Neural cell (in vitro differentiated cells): ENCODE measurements around the gene CLINT1. TPM values are rescaled to one million over a fixed set of nuclear protein-coding genes. Genes with fewer than 3 reads are reported as not detected.

Experiments
- H2AFZ ChIP-seq: fragments of 200-600, 300-800 bp; sonication (generic), shearing (Covaris generic); 2 replicates; pipeline ENCODE4 v1.6.0; 2014; ENCODE audit warnings: low read depth, mild to moderate bottlenecking, antibody characterized with exemption, low read length, moderate library complexity
- H3F3A ChIP-seq: fragments of 200-600 bp; shearing (Covaris generic); 2 replicates; pipeline ENCODE4 v1.6.1; 2016; ENCODE audit warnings: mild to moderate bottlenecking, moderate library complexity, mixed read lengths, antibody characterized with exemption, low read length; ENCODE audit not compliant: insufficient read depth, poor library complexity, severe bottlenecking
- H3K27ac ChIP-seq: fragments of 200-600, 300-800 bp; sonication (generic), shearing (Covaris generic); 2 replicates; pipeline ENCODE4 v1.5.1; 2014; ENCODE audit warnings: mild to moderate bottlenecking, low read length, moderate library complexity
- H3K27me3 ChIP-seq: fragments of 300-800, 200-600 bp; sonication (generic), shearing (Covaris generic); 2 replicates; pipeline ENCODE4 v1.6.0; 2014; ENCODE audit warnings: mild to moderate bottlenecking, low read depth, low read length, moderate library complexity; ENCODE audit not compliant: insufficient read depth
- H3K36me3 ChIP-seq: fragments of 300-800, 200-600 bp; sonication (generic), shearing (Covaris generic); 2 replicates; pipeline ENCODE4 v1.5.1; 2014; ENCODE audit warnings: mild to moderate bottlenecking, antibody characterized with exemption, low read length, moderate library complexity; ENCODE audit not compliant: insufficient read depth
- H3K4me2 ChIP-seq: fragments of 300-800, 200-600 bp; sonication (generic), shearing (Covaris generic); 2 replicates; pipeline ENCODE4 v1.6.0; 2014; ENCODE audit warnings: mild to moderate bottlenecking, low read length
- H3K4me3 ChIP-seq: fragments of 300-800, 200-600 bp; sonication (generic), shearing (Covaris generic); 2 replicates; pipeline ENCODE4 v1.5.1; 2014; ENCODE audit warnings: mild to moderate bottlenecking, low read length, moderate library complexity
- H3K79me2 ChIP-seq: fragments of 200-600 bp; shearing (Covaris generic); replicated peaks from 2 replicates; pipeline ENCODE4 v1.6.0; 2014; ENCODE audit warnings: mild to moderate bottlenecking, low read length, moderate library complexity; ENCODE audit not compliant: insufficient read depth
- H3K9ac ChIP-seq: fragments of 300-800, 200-600 bp; sonication (generic), shearing (Covaris generic); 2 replicates; pipeline ENCODE4 v1.6.1; 2016; ENCODE audit warnings: mild to moderate bottlenecking, low read length, mixed read lengths
- H3K9me2 ChIP-seq: fragments of 200-600 bp; shearing (Covaris generic); 2 replicates; pipeline ENCODE4 v1.6.1; 2016; ENCODE audit warnings: mild to moderate bottlenecking, low read length, mixed read lengths; ENCODE audit not compliant: insufficient read depth
- H3K9me3 ChIP-seq: fragments of 200-600, 300-800 bp; sonication (generic), shearing (Covaris generic); 2 replicates; pipeline ENCODE4 v1.6.1; 2016; ENCODE audit warnings: mild to moderate bottlenecking, mixed run types, low read length, moderate library complexity, mixed read lengths
- H4K20me1 ChIP-seq: fragments of 200-600 bp; shearing (Covaris generic); 2 replicates; pipeline ENCODE4 v1.6.1; 2016; ENCODE audit warnings: mild to moderate bottlenecking, mixed run types; ENCODE audit not compliant: insufficient read depth
- CTCF ChIP-seq: fragments of 450-650 bp; IDR thresholded peaks from 2 replicates; pipeline ENCODE4 v1.5.1; 2014; ENCODE audit warnings: antibody characterized with exemption, mild to moderate bottlenecking, moderate library complexity; ENCODE audit not compliant: poor library complexity, severe bottlenecking
- EP300 ChIP-seq: fragments of 450-650 bp; conservative IDR thresholded peaks from 2 replicates; pipeline ENCODE4 v1.6.1; 2014; ENCODE audit warnings: antibody characterized with exemption, mild to moderate bottlenecking, moderate library complexity; ENCODE audit not compliant: poor library complexity, severe bottlenecking
- EZH2 ChIP-seq: fragments of 200-600, 300-800 bp; shearing (Covaris generic), sonication (generic); IDR thresholded peaks from 2 replicates; pipeline ENCODE4 v1.6.1; 2014; ENCODE audit warnings: antibody characterized with exemption, low read length, borderline replicate concordance, mild to moderate bottlenecking; ENCODE audit not compliant: insufficient read depth, poor library complexity, severe bottlenecking
- MXI1 ChIP-seq: fragments of 450-650 bp; conservative IDR thresholded peaks from 2 replicates; pipeline ENCODE4 v1.6.1; 2014; ENCODE audit warnings: antibody characterized with exemption, mild to moderate bottlenecking; ENCODE audit not compliant: poor library complexity, severe bottlenecking
- POLR2AphosphoS5 ChIP-seq: IDR thresholded peaks from 2 replicates; pipeline ENCODE4 v1.6.1; 2012
- RAD21 ChIP-seq: fragments of 450-650 bp; conservative IDR thresholded peaks from 2 replicates; pipeline ENCODE4 v1.6.1; 2014; ENCODE audit warnings: antibody characterized with exemption, mild to moderate bottlenecking, moderate library complexity
- REST ChIP-seq: IDR thresholded peaks from 2 replicates; pipeline ENCODE4 v1.6.1; 2012; ENCODE audit warnings: borderline replicate concordance
- SMC3 ChIP-seq: fragments of 450-650 bp; conservative IDR thresholded peaks from 2 replicates; pipeline ENCODE4 v1.6.1; 2014; ENCODE audit warnings: antibody characterized with exemption, mild to moderate bottlenecking, moderate library complexity; ENCODE audit not compliant: poor library complexity
- TAF1 ChIP-seq: IDR thresholded peaks from 2 replicates; pipeline ENCODE4 v1.6.1; 2012; ENCODE audit warnings: low read depth
- polyA plus RNA-seq: library from polyadenylated mRNA; depleted of rRNA; stranded (reverse); fragments of >200 nt; gene quantifications from 2 replicates; pipeline ENCODE4 v1.2.3, GENCODE V29; 2014

The CLINT1 gene
- polyA plus RNA-seq, 1 donor from 2014 or later, result 47.3 TPM

- H3K79me2 ChIP-seq, result peaks cover 4% of the 10 kb centered on the region
- TF ChIP-seq CTCF (no peak), EZH2 (no peak), POLR2AphosphoS5 (no peak), MXI1 (no peak), EP300 (no peak), SMC3 (no peak), RAD21 (no peak), REST (no peak), TAF1 (no peak)
- no peak overlapping the region for H3K27ac ChIP-seq
- no peak overlapping the region for H3K4me2 ChIP-seq
- no peaks in the 10 kb centered on the region for H3K9me3 ChIP-seq
- no peak overlapping the region for H3K4me3 ChIP-seq
- H2AFZ ChIP-seq, result no peak overlapping the region
- no peaks in the 10 kb centered on the region for H3K36me3 ChIP-seq
- no peaks in the 10 kb centered on the region for H3F3A ChIP-seq
- no peaks in the 10 kb centered on the region for H4K20me1 ChIP-seq
- H3K9me2 ChIP-seq, result no peaks in the 10 kb centered on the region
- H3K9ac ChIP-seq, result no peak overlapping the region
- H3K27me3 ChIP-seq, result no peaks in the 10 kb centered on the region
Observed at GRCh38 chr5:157836121-157836753, 22.7 kb downstream of the CLINT1 start.

GRCh38 chr5:157835041-157835440, 23.9 kb downstream of the CLINT1 start:
- TF ChIP-seq TAF1 (no peak), CTCF (no peak), RAD21 (no peak), POLR2AphosphoS5 (no peak), SMC3 (no peak), REST (no peak), EZH2 (no peak), EP300 (no peak), MXI1 (no peak)
- no peak overlapping the region for H2AFZ ChIP-seq

More at GRCh38 chr5:157835041-157835440, 23.9 kb downstream of the CLINT1 start:
- H3K27ac ChIP-seq, result no peak overlapping the region
- H3K9me2 ChIP-seq, result no peaks in the 10 kb centered on the region
- no peaks in the 10 kb centered on the region for H3F3A ChIP-seq
- H3K4me2 ChIP-seq, result no peak overlapping the region
- peaks cover 4% of the 10 kb centered on the region for H3K79me2 ChIP-seq
- H3K4me3 ChIP-seq, result no peak overlapping the region
- no peaks in the 10 kb centered on the region for H4K20me1 ChIP-seq
- no peak overlapping the region for H3K9ac ChIP-seq
- no peaks in the 10 kb centered on the region for H3K27me3 ChIP-seq
- H3K9me3 ChIP-seq, result no peaks in the 10 kb centered on the region
- no peaks in the 10 kb centered on the region for H3K36me3 ChIP-seq
